ENCODE results near the gene FREM1.

DNA sequence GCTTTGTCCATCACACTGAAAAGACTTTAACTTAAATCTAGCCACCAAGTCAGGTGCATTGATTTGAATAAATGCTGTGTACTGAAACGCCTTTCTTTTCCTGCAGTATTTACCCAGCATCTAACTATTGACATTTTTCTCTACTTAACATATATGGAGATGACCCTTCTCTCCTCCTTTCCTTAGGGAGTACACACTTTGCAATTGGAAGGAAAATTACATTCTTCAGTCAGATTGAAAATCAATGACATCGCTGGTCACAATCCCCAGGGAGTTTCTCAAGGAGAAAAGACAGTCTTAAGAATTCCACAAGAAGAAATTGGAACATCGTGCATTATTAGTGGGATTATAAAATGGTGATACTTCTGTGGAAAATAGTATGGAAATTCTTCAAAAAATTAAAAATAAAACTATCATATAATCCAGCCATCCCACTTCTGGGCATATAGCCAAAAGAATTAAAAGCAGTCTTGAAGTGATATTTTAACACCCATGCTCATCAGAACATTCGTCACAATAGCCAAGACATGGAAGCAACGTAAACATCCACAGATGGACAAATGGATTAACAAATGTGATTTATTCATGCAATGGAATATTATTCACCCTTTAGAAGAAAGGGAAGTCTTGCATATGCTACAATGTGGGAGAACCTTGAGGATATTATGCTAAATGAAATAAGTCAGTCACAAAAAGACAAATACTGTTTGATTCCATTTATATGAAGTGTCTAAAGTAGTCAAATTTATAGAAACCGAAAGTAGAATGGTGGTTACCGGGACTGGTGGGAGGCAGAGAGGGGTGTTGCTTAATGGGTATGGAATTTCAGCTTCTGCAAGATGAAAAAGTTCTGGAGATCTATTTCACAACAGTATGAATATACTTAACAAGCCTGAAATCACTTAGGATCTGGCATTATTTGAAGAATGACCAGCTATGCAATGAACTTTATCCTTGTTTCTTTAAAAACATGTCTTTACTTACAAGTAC lies 14.3 kb upstream of the FREM1 start:
- TF ChIP-seq, protein P1, sequence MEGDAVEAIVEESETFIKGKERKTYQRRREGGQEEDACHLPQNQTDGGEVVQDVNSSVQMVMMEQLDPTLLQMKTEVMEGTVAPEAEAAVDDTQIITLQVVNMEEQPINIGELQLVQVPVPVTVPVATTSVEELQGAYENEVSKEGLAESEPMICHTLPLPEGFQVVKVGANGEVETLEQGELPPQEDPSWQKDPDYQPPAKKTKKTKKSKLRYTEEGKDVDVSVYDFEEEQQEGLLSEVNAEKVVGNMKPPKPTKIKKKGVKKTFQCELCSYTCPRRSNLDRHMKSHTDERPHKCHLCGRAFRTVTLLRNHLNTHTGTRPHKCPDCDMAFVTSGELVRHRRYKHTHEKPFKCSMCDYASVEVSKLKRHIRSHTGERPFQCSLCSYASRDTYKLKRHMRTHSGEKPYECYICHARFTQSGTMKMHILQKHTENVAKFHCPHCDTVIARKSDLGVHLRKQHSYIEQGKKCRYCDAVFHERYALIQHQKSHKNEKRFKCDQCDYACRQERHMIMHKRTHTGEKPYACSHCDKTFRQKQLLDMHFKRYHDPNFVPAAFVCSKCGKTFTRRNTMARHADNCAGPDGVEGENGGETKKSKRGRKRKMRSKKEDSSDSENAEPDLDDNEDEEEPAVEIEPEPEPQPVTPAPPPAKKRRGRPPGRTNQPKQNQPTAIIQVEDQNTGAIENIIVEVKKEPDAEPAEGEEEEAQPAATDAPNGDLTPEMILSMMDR (conservative IDR thresholded peaks at IDR 0.05), result no peak
- TF ChIP-seq EZH2 (IDR thresholded peaks at IDR 0.05; ENCODE audit: low read depth), result no peak
